Cardiac septum (tissue), 1 donor: ENCODE results near the gene ZNF74. TPM values are rescaled to one million over a fixed set of nuclear protein-coding genes. Genes with fewer than 3 reads are reported as not detected.
A peak's percentile ranks its signal among the peaks of the same experiment; 100 is the strongest.
"Not testable (repeated sequence)": the region's sequence is repeated elsewhere in the genome, so short reads cannot be mapped to it uniquely, and the experiment has no call there.

ENCODE experiments used
- DNase-seq: peaks from one replicate; pipeline ENCODE4 v3.0.0-alpha.2; 2020; ENCODE audit warnings: low spot score
- intact Hi-C: fragments of 100-400 bp; cut with DNase I; formaldehyde crosslinking; loops from one replicate; pipeline ENCODE4 v1.14.0; 2022
- total RNA-seq: library from RNA; stranded (reverse); fragmentation: NEBNext Ultra II Directional; extraction: Animal tissue kit (Norgen Biotek cat#: 25700); gene quantifications from one replicate; pipeline ENCODE4 v1.2.1, GENCODE V29; 2021
- donor health status: DM: no; HTN: no; CAD: no.

The ZNF74 gene
- total RNA-seq, 1 donor from 2014 or later, result 4.9 TPM

DNA sequence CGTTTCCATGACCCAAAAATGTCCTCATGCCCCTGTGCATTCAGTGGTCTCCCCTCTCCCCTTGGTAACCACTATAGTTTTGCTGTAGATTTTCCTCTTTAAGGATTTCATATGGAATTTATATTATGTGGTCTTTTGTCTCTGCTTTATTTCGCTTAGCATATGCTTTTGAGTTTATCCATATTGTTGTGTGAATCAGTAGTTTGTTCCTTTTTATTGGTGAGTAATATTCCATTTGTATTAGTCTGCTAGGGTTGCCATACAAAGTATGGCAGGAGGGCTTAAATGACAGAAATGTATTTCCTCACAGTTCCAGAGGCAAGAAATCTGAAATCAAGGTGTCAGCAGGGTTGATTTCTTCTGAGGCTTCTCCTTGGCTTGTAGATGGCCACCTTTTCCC is 3.5 kb downstream of the ZNF74 start:
- DNase-seq, result no peak
- intact Hi-C loops, result no loop called here

DNA sequence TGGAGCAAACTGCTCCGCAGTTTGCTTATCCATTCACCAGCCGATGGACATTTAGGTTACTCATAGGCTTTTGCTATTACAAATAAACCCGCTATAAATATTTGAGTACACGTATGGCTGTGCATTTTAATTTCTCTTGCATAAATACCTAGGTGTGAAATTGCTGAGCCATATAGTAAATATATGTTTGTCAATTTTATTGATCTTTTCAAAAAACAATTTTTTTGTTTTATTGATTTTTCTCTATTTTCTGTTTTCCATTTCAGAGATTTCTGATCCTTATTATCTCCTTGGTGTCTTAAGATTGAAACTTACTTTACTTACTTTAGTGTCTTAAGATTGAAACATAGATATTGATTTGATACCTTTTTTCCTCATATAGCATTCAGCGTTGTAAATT is 4.5 kb downstream of the ZNF74 start:
- intact Hi-C loops, result no loop called here
- DNase-seq, result no peak

DNA sequence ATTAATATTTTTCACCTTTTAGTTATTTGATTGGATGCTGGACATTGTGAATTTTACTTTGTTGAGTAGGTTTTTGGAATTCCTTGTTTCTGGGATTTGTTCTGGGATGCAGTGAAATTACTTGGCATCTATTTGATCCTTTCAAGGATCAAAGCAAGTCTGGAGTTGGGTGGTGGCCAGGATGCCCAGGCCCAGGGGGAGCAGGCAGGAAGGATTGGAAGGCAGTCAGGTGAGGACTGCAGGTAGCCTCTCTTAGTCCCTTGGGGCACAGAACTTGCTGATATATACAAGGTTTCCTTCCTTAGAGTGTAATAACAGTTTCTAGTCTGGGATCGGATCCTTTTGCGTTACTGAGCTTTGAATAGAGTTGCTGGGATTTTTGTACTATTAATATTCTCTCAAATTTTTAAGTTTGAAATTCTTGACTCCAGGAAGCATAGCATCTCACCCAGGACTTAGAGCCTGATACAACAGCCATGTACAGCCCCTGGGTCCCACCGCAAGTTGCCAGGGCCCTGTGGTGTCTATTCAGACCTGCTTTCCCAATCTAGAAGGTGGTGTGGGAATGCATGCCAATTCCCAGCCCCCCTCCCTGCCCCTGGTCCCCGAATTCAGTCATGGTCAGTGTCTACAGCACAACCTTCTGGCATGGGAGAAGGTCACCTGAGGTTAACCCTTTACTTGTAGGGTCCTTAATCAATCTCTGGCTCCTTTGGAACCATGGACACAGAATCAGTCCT is 6.1 kb downstream of the ZNF74 start:
- DNase-seq, result no peak
- intact Hi-C loops, result no loop called here

DNA sequence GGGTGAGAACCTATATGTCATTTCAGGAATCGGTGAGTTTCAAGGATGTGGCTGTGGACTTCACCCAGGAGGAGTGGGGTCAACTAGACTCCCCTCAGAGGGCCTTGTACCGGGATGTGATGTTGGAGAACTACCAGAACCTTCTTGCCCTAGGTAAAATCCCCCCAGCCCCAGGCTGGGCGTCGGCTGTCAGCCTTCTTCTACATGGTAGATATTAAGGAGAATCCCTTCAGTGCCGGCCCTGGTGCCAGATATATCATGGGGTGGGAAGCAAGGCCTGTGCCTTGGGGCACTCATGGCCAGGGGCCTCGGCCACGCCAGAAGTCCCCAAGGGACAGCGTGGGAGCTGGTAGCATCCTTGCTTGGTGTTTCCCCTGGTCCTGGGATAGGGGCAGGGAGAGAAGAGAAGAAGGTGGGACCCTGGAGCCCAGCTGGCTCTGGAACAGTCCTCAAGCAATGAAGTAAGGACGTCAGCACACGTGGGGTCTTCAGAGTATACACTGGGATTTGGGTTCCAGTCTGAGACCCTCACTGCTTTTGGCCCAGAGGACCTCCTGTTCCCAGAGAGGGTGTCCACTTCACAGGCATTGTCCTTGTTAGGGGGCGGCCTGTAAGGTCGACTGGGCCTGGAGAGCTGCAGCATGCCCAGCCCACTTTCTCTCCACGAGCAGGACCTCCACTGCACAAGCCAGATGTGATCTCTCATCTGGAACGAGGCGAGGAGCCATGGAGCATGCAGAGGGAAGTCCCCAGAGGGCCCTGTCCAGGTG is 6.8 kb downstream of the ZNF74 start:
- no peak for DNase-seq
- intact Hi-C loops, result no loop called here

DNA sequence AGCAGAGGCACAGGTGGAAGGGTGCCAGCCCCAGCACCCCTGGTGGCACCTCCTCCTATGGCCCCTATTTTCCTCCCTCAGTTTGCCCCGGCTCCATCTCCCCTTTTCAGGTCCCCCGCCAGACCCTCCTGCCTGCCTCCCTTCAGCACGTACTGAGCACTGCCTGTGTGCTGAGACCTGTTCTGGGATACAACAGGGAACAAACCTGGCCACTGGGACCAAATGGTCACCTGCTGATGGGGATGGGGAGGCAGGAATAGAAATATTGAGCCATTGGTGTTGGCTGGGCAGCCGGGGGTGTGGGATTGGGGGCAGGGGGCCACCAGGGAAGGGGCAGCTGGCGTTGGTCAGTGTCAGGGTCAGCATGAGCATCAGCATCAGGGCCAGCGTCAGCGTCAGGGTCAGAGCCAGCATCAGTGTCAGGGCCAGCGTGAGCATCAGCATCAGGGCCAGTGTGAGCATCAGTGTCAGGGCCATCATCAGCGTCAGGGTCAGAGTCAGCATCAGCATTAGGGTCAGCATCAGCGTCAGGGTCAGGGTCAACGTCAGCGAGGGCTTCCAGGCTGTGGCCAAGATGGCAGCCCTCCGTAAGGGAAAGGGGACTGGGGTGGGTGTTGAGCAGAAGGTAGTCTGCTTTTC is 7.5 kb downstream of the ZNF74 start:
- intact Hi-C loops, result no loop called here
- DNase-seq, result no peak

DNA sequence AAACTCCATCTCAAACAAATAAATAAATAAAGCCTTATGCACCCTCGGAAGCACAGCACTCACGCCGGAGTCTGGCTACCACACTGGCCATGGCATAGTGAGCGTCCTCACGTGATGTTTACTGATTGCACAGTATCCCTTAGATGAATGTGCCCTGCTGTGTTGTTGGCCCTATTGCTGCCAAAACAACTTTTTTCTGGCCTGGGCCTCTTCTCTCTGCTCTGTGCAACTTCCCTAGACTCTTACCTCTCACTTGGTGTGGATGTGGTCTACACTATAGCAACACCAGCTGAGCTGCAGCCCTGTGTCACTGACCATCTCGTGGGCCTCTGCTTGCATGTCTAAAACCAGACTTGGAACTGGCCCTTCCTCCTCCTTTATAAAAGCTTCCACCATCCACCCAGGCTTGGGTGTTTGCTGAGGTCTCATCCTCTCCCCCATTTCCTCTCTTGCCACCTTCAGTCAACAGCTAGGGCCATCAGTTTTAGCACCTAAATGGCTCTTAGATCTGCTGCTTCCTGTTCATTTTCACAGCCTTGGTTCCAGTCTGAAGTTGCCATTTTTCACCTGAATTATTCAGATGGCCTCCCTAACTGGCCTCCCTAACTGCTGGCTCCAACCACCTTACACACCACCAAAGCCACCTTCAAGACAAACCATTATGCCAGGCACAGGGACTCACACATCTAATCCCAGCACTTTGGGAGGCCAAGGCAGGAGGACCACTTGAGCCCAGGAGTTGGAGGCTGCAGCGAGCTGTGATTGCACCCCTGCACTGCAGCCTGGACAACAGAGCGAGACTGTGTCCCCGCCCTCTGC is 9.2 kb downstream of the ZNF74 start:
- intact Hi-C loops, result no loop called here
- no peak for DNase-seq

DNA sequence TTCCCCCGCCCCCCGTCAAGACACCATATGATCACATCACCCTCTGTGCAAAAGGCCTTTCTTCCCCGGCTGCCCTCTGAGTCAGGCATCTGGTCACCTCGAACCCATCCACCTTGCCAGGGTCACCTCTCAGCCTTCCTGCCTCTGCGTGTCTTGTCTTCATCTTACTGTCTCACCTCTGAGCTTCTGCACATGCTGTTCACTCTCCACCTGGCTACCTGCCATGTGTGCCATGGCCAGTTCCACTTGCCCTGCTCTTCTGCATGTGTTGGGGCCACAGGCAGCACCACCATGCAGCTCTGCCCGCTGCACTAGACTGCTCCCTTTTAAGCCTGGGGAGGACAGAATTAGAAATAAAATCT is 9.8 kb downstream of the ZNF74 start:
- DNase-seq, result no peak
- intact Hi-C loops, result no loop called here

DNA sequence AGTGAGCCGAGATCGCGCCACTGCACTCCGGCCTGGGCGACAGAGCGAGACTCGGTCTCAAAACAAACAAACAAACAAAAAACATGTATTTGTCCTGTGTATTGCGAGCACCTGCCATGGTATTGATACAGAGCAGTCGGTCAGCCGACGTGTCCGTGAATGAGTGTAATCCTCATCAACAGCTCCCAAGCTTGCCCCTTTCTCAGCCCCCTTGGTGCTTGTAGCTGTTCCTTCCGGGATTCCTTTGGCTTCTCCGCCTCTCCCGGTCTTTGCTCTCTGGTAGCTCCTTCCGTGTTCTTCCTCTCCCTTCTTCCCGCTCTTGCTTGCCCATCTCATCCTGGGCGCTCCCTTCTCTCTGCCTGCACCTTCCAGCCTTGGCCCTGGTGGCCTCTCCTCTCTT is 10.9 kb downstream of the ZNF74 start:
- intact Hi-C loops, result no loop called here
- no peak for DNase-seq

DNA sequence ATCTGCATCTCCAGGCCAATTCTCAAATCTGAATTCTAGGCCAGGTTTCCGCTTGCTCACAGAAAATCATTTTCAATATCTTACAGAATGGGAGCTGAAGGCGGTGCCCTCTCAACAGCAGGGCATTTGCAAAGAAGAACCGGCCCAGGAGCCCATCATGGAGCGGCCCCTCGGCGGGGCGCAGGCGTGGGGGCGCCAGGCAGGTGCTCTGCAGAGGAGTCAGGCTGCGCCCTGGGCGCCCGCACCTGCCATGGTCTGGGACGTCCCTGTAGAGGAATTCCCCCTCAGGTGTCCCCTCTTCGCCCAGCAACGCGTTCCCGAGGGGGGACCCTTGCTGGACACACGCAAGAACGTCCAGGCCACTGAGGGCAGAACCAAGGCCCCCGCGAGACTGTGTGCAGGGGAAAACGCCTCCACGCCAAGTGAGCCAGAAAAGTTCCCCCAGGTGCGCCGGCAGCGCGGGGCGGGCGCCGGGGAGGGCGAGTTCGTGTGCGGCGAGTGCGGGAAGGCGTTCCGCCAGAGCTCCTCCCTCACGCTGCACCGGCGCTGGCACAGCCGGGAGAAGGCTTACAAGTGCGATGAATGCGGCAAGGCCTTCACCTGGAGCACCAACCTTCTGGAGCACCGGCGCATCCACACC is 11.5 kb downstream of the ZNF74 start:
- no peak for DNase-seq
- intact Hi-C loops, result no loop called here

DNA sequence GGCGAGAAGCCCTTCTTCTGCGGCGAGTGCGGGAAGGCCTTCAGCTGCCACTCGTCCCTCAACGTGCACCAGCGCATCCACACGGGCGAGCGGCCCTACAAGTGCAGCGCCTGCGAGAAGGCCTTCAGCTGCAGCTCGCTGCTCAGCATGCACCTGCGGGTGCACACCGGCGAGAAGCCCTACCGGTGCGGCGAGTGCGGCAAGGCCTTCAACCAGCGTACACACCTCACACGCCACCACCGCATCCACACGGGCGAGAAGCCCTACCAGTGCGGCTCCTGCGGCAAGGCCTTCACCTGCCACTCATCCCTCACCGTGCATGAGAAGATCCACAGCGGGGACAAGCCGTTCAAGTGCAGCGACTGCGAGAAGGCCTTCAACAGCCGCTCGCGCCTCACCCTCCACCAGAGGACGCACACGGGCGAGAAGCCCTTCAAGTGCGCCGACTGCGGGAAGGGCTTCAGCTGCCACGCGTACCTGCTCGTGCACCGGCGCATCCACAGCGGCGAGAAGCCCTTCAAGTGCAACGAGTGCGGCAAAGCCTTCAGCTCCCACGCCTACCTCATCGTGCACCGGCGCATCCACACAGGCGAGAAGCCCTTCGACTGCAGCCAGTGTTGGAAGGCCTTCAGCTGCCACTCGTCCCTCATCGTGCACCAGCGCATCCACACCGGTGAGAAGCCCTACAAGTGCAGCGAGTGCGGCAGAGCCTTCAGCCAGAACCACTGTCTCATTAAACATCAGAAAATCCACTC is 12.2 kb downstream of the ZNF74 start:
- DNase-seq, result peak; percentile 57
- intact Hi-C loops, result no loop called here

DNA sequence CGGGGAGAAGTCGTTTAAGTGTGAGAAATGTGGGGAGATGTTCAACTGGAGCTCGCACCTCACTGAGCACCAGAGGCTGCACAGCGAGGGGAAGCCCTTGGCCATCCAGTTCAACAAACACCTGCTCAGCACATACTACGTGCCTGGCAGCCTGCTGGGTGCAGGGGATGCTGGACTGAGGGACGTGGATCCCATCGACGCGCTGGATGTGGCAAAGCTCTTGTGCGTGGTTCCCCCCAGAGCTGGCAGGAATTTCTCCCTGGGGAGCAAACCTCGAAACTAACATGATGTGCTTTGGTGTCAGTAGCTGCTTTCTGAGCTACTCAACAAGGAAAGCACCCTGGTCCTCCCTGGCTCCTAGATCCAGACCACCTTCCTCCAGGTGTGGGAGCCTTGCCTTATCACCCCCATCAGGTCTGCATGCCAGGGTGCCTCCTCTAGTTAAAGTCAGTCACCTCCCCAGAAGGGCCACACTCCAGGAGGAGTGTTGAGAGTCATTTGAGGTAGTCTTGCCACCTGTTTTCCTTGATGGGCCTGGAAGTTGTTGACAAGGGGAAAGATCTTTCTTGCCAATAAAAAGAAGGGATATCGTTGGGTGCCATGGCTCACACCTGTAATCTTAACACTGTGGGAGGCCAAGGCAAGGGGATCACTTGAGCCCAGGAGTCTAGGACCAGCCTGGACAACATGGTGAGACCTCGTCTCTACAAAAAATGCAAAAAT is 12.9 kb downstream of the ZNF74 start:
- DNase-seq, result no peak
- intact Hi-C loops, result no loop called here

DNA sequence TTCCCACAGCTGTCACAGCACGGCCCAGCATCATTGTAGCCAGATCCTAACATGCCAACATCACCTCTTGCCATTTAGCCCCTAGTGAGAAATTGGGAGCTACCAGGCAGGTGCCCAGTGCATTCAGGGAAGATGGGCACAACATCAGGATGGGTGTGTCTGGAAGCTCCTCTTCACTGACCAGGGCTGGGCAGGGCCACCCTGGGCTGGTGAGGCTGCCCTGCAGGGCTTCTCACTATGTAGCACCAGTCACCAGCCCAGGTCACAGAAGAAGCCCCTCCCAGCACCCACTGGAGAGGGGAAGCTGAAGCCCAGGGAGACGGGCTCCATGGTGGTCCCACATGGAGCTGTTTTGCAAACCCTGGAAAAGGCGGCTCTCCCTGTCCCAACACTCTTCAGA is 13.9 kb downstream of the ZNF74 start:
- DNase-seq, result peak; percentile 33
- intact Hi-C loops, result no loop called here

DNA sequence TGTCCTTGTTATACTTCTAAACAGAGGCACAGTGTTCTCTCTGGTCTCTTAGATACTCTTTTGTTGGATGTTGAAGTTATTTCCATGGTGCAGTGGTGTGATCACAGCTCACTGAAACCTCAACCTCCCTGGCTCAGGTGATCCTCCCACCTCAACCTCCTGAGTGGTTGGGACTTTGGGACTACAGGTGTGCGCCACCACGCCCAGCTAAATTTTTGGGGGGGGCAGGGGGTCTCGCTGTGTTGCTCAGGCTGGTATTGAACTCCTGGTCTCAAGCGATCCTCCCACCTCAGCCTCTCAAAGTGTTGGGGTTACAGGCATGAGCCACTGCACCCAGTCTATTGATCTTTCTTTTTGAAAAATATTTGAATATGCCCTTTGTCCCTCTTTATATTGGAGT is 14.9 kb downstream of the ZNF74 start:
- peak; percentile 15 for DNase-seq
- intact Hi-C loops, result no loop called here

DNA sequence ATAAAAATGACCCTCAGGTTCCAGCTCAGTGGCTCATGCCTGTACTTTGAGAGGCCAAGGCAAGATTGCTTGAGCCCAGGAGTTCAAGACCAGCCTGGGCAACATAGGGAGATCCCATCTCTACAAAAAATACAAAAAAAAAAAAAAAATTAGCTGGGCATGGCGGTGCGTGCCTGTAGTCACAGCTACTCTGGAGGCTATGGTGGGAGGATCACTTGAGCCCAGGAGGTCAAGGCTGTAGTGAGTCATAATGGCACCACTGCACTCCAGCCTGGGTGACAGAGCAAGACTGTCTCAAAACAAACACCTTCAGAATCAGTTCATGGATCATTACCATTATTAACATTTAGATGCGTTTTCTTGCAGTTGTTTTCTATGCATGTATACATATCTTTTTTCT is 15.4 kb downstream of the ZNF74 start:
- DNase-seq, intact Hi-C loops: not testable (repeated sequence)

DNA sequence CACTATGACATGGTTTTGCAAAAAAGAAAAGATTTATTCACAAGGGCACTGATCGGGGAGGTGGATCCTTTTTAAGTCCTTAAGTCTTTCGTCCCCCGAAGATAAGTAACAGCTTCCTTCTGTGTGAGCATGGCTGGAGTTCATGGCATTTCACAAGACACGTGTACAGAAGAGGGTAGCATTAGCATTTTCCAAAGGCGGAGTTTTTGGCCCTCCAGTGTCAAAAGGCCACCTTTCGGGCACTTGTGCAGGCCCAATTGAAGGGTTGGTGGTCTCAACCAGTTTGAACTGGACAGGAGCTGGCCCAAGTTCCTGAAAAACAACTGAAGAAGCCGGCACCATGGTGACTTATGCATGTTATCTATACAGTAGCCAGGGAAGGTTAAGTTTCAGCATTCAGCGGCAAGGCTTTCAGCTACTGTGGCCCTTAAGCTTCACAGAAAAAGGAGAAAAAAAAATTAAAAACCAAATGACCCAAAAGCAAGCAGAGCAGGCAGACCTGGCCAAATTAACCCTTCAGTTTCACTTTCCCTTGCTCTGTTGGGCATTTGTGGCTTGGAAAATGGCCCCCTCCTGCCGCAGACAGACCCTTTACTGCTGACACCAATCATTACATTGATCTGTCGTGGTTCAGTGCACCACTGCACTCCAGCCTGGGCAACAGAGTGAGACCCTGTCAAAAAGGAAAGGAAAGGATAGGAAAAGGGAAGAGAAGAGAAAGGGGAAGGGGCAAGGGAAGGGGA is 18.7 kb downstream of the ZNF74 start:
- intact Hi-C loops, result no loop called here
- DNase-seq, result no peak

DNA sequence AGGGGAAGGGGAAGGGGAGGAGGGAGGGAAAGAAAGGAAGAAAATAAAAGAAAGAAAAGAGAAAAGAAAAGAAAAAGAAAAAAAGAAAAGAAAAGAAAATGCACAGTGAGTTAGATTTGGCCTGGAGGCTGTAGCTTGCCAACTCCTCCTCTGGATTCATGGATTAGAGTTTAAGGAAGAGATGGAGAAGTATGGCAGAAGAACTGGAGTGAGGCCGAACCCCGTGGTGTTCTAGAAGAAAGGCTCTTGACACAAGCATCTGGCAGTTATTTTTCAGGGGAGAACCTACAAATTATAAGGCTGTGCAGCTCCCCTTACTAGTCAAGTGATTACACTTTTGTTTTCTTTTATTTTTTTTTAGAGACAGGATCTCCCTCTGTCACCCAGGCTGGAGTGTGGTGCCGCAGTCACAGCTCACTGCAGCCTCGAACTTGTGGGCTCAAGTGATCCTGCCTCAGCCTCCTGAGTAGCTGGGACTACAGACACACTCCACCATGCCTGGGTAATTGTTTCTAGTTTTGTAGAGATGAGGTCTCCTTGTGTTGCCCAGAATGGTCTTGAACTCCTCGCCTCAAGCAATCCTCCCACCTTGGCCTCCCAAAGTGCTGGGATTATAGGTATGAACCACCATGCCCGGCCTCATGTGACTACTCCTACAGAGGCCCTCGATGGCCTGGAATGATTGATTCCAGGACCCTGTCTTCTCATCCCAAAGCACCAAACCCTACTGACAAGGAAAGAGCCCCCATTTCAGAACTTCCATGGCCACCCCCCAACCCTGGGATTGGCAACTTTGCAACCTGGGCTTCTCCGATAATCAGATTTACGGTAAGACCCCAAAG is 19.5 kb downstream of the ZNF74 start:
- no peak for DNase-seq
- intact Hi-C loops, result no loop called here

DNA sequence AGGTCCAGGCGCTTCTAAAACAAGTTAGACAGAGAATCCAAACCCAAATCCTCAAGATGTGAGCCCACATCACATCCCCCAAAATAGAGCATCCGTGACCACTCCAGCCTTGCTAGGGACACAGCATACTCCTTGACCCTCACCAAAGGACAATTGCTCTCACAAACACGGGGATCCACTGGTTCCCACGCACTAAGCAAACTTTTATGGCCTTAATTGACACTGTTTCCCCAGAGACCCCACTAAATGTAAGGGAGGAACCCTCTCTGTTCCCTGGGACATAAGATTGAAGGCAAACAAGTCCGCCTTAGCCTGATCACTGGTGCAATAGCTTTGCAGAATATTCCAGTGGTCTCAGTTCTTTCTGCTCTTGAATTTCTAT is 20.1 kb downstream of the ZNF74 start:
- DNase-seq, result no peak

More for the DNA sequence above, 20.1 kb downstream of the ZNF74 start:
- intact Hi-C loops, result no loop called here
